Activated naive CD8-positive, alpha-beta T cell treated with anti-CD3 and anti-CD28 coated beads, Interleukin-2, amount 50 U/mL, for 16 hours (primary cell): Measurements from ENCODE around the gene EPDR1.
"Not testable (repeated sequence)": the region's sequence is repeated elsewhere in the genome, so short reads cannot be mapped to it uniquely, and the experiment has no call there.

Experiments
- DNase-seq: peaks from one replicate; pipeline ENCODE4 v3.0.0-alpha.2; 2020; ENCODE audit warnings: low read depth, low spot score

Gene EPDR1

DNA sequence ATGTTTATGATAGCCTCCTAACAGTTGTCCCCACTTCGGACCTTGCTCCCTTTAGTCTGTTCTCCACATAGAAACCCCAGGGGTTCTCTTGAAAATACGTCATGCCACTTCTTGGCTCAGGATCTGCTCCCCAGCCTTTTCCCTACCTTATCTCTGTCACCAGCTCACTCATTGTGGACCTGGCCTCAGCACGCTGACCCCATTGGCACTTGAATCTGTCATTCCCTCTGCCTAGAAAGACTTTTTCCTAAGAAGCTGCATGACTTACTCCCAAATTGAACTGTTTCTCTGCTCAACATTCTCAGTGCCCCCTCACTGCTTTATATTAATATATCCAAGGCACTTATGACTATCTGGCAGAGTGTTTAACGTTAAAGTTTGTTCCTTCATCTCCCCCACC is 8.4 kb downstream of the EPDR1 start:
- no peak for DNase-seq

DNA sequence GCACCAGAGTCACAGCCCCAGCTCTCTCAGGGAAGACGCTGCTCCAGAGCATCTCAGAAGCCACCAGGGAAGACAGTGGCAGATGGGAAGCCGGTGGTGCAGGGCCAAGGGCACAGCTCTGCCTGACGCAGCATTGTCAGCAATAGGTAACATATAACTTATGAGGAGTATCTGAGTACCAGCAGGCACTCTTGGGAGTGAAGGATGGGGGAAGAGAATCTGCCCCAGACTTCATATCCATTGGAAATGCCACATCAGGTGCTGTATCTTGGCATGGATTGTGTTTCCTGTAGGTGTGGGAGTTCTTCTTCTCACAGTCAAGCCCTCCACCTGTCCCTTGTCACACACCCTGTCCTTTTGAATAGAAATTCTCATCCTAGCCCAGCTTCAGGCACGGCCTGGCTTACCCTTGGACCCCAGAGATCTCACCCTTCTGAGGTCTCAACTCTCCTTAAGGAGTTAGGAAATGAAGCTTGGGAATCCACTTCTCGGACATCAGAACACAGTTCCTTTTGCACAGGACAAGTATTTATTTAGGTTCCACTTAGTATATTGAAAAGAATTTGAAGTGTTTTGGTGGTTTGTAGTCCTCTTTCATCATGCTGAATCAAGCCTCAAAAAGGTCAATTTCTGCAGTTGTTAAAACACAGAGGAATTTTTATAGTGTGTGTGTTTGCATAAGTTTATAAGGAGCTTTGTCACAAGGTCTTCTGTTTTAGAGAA is 9.9 kb downstream of the EPDR1 start:
- DNase-seq, result no peak

DNA sequence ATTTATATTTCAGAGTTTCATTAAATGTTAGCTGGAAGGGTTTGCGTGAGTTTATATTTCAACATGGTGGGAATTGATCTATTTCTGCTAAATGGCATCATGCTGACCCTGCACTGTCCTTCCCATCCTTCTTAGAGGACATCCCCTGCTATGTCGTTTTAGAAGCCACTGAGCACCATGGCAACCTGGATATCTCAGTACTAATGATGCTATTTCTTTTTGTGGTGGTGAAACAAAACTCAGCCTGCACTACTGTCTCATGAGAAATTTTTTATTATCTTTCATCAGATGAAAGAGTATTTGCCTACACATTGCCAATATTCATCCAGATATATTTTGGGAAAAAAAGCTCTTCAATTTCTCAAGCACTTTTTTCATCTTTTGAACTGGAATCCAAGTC is 12.1 kb downstream of the EPDR1 start:
- no peak for DNase-seq

DNA sequence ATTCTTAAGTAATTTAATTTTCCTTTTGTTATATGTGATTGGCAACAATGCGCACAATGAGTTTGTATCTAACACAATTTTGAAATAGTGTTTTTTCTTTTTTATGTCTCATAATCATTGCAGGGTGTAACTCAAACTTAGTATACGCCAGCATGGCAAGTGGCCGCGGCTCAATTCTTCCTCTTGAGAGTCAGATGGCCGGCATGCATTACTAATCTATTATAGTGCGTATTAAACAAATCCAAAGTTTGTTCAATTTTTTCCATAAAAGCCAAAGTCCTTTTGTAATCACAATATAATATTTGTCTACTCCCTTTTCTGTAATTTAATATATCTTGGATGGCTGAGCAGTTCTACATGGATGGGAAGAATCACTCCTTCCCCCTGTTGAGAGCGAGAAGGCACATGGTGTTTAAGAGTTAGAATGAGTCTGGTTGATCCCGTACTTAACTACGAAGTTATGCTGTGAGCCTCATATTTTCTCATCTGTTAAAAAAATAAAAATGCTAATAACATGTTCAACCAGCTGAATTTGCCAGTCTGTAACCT is 12.7 kb downstream of the EPDR1 start:
- DNase-seq, result no peak

DNA sequence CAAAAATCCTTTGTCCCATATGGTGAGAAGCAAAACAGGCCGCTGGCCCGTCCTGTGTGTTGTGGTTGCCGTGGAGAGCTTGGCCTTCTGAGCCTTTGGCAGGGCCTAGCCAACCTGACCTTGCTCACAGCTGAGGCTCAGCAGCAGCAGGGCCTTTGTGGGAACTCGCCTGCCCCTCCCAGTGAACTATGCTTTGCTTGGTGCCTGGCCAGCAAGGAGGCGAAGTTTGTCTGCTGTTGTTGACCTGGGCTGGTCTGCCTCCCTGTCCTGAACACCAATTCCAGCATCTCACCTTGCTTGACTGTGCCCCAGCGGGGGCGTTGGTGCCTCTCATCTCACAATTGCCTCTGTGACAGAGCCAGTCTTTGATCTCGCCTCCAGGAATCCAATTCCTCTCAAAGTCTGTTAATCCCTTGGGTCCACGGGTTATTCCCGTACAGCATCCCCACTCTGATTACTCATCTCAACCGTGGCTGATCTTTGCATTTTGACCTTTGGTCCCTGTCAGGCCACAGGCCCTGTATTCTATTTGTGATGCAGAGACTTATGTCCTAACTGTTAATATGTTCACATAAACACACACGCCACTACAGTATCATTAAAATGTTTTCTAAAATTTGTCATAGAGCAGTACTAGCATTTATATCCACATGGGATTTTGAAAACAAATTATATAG is 22.6 kb downstream of the EPDR1 start:
- no peak for DNase-seq

DNA sequence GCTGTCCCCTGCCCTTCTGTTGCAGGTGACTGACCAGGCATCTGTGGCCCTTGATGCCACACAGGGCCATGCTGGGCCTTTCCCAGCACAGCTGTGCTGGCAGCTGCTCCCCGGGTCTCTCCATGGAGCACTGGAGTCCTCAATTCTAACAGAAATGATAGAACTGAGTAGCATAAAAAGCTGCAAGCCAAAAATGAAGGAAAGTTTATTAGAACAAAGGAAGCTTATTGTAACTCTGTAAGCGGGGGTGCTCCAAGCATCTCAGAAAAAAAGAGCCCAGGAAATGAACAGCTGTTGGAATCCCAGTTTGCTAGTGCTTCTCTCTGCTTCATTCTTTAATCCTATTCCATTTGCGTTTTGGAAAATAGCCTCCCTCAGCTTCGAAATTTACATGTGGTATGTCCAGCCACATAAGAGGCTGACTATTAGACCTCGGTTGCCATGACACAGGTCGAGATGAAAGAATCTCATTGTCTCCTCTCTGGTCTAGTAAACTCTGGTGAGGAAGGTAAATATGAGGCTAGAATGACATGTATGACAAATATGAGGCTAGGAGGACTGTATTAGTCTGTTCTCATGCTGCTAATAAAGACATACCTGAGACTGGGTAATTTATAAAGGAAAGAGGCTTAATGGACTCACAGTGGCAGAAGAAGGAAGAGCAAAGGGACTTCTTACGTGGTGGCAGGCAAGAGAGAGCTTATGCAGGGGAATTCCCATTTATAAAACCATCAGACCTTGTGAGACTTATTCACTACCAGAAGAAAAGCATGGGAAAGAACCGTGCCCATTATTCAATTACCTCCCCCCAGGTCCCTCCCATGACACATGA is 23.7 kb downstream of the EPDR1 start:
- no peak for DNase-seq

DNA sequence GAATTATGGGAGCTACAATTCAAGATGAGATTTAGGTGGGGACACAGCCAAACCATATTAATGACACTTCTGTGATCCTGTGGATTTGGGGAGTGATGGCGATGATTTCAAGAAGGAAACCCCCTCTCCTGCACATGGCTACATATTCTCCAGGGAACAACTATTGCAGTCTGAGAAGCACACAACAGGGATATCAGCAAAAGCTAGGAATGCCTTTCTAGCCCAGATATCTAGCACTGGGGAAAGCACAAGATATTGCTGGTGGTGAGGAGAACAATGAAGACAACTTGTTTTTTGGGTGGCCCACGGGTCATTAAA is 24.3 kb downstream of the EPDR1 start:
- no peak for DNase-seq

DNA sequence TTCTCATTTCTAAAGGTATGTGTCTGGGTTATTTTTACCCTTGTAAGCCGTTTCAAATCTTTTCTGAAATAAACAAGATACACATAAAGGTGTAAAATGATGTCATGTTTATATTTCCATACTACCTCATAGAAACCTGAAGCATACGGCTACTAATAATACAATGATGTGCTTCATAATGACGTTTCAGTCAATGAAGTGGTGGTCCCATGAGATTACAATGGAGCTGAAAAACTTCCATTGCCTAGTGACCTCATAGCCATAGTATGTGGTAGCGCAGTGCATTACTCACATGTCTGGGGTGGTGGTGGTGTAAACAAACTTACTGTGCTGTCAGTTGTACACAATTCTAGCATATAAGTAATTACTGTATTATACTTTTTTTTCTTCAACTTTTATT is 24.9 kb downstream of the EPDR1 start:
- DNase-seq, result no peak

DNA sequence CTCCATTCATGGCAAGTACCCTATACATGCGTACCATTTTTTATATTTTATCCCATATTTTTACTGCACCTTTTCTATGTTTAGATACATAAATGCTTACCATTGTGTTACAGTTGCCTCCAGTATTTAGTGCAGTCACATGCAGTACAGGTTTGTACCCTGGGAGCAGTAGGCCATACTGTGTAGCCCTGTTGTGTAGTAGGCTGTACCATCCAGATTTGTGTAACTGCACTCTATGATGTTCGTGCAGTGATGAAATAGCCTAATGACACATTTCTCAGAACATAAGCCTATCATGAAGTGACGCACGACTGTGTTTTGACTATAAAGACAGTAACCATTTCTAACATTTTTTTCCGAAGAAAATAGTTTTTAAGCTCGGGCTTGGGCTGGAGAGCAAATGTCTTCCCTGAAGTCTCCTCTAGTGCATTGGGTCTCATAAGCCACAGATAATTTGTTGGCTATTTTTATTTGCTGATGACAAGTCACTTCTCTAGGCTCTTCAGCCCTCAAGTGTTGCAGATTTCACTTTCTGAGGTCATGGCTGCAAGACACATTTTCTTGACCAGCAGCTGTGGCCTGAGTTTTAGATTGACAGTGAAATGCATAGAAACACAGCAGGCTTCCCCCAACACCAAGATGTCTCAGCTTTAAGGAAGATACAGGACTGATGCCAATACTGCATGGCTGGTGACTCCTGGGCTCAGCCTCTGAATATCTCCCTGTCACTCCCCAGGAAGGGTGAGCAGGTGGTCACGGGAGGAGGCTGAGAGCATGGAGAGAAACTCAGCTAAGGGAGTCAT is 26.9 kb downstream of the EPDR1 start:
- no peak for DNase-seq

DNA sequence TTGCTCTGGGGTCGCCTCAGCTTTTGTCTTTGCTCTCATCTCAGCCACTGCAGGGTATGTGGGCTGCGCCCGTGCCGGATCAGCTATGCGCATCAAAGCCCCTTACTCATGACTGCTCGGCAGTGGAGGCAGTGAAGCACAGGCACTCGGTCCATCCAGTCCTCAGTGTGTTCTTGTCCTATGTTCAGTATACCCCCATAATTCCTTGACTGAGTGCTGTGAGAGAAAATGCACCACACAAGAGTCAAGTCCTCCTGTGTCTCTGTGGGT is 27.4 kb downstream of the EPDR1 start:
- DNase-seq, result no peak

DNA sequence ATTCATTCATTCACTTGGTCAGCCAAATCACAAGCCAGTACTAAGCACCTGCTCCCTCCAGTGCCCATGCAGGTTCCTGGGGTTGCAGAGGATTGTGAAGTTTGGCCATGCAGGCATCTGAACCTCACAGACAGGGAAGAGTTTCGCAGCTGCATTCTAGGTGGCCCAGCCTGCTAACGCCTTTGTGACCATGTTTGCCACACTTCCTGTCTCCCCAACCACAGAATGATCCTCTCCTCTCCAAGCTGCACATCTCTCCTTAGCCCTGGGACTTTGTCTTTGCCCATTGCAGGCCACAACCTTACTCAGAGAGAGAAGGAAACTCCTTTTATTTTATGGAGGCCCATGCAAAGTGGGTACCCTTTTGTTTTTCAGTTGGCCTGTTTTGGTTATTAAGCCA is 31.8 kb downstream of the EPDR1 start:
- no peak for DNase-seq

DNA sequence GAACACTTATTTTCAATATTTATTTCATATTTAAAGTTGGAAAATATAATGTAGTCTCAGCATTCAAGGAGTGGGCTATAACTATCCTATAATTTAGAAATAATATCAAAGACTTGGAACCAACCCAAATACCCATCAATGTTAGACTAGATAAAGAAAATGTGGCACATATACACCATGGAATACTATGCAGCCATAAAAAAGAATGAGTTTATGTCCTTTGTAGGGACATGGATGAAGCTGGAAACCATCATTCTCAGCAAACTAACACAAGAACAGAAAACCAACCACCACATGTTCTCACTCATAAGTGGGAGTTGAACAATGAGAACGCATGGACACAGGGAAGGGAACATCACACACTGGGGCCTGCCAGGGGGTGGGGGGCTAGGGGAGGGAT is 33.8 kb downstream of the EPDR1 start:
- DNase-seq, result not testable (repeated sequence)

DNA sequence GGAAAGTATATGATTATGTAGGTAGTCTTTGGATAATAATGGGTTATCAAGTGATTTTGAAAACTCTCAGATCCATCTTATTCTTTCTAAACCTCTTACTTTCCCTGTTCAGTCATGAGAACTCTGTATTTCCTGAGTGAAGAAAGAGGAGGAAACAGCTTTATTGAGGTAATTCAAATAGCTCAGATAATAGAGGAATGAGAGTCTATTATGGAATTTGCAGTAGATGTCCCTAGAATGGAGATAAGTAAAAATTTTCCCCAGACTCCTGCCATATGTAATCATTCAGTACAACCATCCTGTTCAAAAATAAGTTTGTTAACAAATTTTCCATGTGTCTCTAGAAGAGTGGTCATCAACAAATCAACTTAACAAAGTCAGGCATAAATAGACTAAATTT is 36.4 kb downstream of the EPDR1 start:
- DNase-seq, result no peak

DNA sequence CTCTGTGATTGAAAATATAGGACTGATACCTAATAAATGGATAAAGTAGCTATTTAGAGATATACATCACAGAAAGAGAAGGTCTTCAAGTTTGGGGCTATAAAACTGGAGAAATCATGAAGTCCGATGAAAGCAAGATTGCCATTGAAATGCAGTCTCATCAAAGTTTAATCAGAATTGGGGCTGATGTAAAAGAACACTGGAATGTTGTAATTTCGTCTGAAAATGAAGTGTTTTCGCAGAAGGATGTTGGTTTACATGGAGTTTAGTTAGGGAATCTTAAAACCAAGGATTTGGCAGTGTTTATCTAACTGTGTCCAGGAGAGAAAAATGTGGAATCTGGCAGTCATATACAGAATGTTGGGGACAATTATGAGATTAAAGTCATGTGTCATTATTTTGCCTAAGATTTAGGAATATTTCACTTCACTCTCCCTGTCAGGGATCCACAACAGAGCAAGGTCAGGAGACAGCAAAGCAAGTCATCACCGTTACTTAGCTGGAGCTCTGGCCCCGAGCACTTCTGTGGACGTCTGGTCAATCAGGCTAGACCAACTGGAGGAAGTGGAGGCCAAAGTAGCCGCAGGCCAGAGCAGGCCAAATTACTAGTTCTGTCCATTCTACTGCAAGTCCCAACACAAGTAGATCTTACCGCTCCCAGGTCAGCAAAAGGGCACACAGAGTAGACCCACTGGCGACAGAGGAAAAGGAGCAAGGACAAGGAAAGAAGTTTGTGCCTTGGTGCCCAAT is 37.0 kb downstream of the EPDR1 start:
- DNase-seq, result no peak

DNA sequence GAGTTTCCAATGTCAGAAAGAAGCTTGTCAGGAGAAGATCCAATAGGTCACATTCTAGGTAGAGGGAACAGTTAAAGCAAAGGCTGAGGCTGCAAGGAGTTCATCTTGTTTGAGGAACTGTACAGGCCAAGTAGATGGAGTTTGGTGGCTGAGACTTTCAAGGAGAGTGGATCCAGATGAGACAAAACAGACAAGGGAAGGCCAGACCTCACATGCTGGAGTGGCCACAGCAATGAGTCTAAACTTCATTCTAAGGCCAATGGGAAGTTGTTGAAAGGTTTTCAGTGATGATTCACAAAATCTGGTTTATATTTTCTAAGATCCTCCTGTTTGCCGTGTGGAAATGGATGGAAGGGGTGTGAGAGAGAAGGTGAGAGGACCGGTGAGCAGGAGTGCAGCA is 40.0 kb downstream of the EPDR1 start:
- DNase-seq, result no peak

DNA sequence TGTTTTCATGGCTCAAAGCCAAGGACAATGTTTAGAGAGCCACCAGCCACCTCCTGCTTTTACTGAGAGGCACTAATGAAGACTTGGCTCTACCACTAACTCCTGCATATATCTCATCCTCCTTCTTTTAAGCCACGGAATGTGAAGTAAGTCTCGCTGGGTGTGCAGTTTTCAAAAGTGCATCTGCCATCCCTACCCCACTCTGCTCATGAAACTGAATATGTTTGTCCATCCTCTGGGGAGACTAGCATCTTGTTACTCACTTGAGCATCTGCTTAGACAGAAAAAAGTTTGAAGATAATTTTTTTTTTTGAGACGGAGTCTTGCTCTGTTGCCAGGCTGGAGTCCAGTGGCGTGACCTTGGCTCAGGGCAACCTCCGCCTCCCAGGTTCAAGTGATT is 40.8 kb downstream of the EPDR1 start:
- no peak for DNase-seq

DNA sequence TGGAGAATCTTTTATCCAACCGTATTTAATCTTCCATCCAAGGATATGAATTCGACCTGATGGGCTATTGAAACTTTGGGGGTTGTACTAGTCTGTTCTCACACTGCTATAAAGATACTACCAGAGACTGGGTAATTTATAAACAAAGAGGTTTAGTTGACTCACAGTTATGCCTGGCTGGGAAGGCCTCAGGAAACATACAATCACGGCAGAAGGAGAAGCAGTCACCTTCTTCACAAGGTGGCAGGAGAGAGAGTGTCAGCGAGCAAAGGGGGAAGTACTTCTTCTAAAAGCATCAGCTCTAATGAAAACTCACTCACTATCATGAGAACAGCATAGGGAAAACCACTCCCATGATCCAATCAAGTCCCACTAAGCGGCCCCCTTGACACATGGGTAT is 43.8 kb downstream of the EPDR1 start:
- DNase-seq, result no peak

DNA sequence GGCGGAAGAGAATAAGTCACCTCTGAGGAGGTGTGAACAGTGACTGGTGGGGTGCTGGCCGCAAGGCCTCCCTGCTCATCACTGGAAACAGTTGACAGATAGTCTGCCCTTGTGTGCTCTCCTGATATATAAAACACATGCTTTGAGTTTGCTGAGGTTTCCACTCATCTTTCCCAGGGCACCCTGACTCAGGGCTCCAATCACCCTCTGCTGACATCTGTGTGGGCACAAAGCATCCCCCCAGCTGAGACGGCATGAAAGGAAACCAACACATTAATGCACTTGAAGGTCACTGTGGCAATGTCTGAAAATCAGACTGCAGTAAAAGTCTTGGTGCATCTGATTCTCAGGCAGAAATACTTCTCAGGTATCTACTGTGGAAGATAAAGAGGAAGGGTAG is 49.8 kb downstream of the EPDR1 start:
- no peak for DNase-seq

DNA sequence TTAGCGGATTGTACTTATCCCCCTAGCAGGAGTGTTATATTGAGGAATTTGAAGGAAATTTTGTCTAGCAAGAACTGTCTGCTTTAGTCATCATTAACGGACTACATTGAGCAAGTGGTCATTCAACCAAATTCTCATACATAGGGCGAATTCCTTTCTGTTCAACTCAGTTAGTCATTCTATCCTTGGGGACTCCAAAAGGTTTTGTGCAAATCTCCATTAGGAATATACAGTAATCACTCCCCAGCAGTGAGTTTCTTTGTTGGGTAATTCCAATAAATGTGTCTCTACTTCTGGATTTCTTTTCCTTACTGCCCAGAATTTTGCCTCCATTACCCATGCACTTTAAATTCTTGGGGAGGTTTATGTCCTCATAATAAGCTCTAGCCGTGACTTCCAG is 51.1 kb downstream of the EPDR1 start:
- DNase-seq, result no peak

DNA sequence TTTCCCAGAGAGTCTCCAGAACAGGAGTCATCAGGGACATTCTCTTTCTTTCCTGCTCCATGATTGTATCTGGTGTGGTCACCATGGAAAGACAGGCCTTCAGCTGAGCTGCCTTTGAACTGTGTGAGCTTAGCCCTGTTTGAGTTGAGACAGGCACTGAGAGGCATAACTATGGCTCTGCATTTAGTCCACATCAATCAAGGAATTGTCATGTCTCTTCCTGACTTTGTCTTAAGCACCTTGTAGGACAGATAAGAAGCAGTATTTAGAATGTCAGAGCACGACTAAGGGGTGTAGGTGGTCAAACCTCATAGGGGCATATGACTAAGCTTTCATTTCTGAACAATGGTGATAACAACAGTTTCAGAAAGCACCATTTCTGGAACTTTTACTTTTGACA is 53.5 kb downstream of the EPDR1 start:
- DNase-seq, result no peak

DNA sequence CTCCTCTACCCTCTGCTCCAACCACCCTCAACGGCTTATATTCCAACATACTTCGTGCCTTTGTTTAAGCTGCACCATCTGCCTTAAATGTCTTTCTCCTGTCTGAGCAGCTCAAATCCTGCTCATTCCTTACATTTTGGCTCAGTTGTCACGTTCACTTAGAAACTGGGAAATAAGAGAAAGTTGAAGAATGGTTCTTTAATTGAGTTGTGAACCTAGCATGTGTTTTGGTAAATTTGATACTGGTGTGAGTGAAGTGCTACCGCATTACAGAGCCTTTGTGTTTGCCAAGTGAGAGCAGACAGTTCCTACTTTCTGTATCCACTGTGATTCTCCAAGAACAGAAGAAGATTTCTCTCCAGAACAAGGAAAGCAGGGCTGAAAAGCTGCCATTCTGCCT is 54.3 kb downstream of the EPDR1 start:
- no peak for DNase-seq
